HG02798 (cell line): ENCODE data around the gene NBPF6.
A peak's percentile ranks its signal among the peaks of the same experiment; 100 is the strongest.
"Not testable (repeated sequence)": the region's sequence is repeated elsewhere in the genome, so short reads cannot be mapped to it uniquely, and the experiment has no call there.

ENCODE experiments used
- ATAC-seq: cut with Tn5 transposase; IDR thresholded peaks from one replicate; pipeline ENCODE4 v1.9.1; 2021; ENCODE audit warnings: mild to moderate bottlenecking; ENCODE audit not compliant: unreplicated experiment, poor library complexity

Gene NBPF6

GRCh38 chr1:108496856-108497255 lies 46.7 kb downstream of the NBPF6 start:
- not testable (repeated sequence) for ATAC-seq

GRCh38 chr1:108502138-108502537 lies 52.0 kb downstream of the NBPF6 start:
- no peak for ATAC-seq

- no peak for ATAC-seq
Measured at GRCh38 chr1:108502624-108503023, 52.5 kb downstream of the NBPF6 start.

GRCh38 chr1:108503062-108503733 lies 53.1 kb downstream of the NBPF6 start:
- ATAC-seq, result no peak

- ATAC-seq, result peak; percentile 62
Measured at GRCh38 chr1:108504447-108504846, 54.3 kb downstream of the NBPF6 start.

- no peak for ATAC-seq
Measured at GRCh38 chr1:108505763-108506070, 55.6 kb downstream of the NBPF6 start.

- ATAC-seq, result no peak
Measured at GRCh38 chr1:108511764-108512163, 61.6 kb downstream of the NBPF6 start.

- peak; percentile 57 for ATAC-seq
Measured at GRCh38 chr1:108512239-108513043, 62.3 kb downstream of the NBPF6 start.

- ATAC-seq, result no peak
Measured at GRCh38 chr1:108513044-108513415, 62.9 kb downstream of the NBPF6 start.

- ATAC-seq, result not testable (repeated sequence)
Measured at GRCh38 chr1:108513914-108514313, 63.8 kb downstream of the NBPF6 start.

GRCh38 chr1:108517301-108517897 lies 67.3 kb downstream of the NBPF6 start:
- ATAC-seq, result not testable (repeated sequence)
